Smooth muscle cell (in vitro differentiated cells): ENCODE data around the gene CACNA1D. TPM values are rescaled to one million over a fixed set of nuclear protein-coding genes. Genes with fewer than 3 reads are reported as not detected.

Source experiments
- DNase-seq: peaks from one replicate; lab custom pipeline; 2025; ENCODE audit not compliant: unreplicated experiment; lab: John Stamatoyannopoulos, UW
- H2AFZ ChIP-seq: fragments of 200-600 bp; sonication (generic); 2 replicates; pipeline ENCODE4 v1.6.0; 2016; ENCODE audit warnings: antibody characterized with exemption, low read depth, mild to moderate bottlenecking
- H3F3A ChIP-seq: fragments of 200-600 bp; sonication (generic); 2 replicates; pipeline ENCODE4 v1.6.0; 2017; ENCODE audit warnings: antibody characterized with exemption, low read depth
- H3K27ac ChIP-seq: fragments of 200-600 bp; sonication (generic); 2 replicates; pipeline ENCODE4 v1.5.1; 2016; ENCODE audit warnings: low read depth, mild to moderate bottlenecking
- H3K27me3 ChIP-seq: fragments of 200-600 bp; sonication (generic); 2 replicates; pipeline ENCODE4 v1.6.1; 2016; ENCODE audit warnings: low read depth, mild to moderate bottlenecking
- H3K36me3 ChIP-seq: fragments of 200-600 bp; sonication (generic); 2 replicates; pipeline ENCODE4 v1.5.1; 2016; ENCODE audit warnings: low read depth
- H3K4me1 ChIP-seq: fragments of 200-600 bp; sonication (generic); 2 replicates; pipeline ENCODE4 v1.5.1; 2016; ENCODE audit warnings: low read depth
- H3K4me2 ChIP-seq: fragments of 200-600 bp; sonication (generic); 2 replicates; pipeline ENCODE4 v1.6.0; 2016; ENCODE audit warnings: mild to moderate bottlenecking
- H3K4me3 ChIP-seq: fragments of 200-600 bp; sonication (generic); 2 replicates; pipeline ENCODE4 v1.5.1; 2016; ENCODE audit warnings: mild to moderate bottlenecking
- H3K79me2 ChIP-seq: fragments of 200-600 bp; sonication (generic); 2 replicates; pipeline ENCODE4 v1.6.0; 2016; ENCODE audit warnings: low read depth, mild to moderate bottlenecking
- H3K9ac ChIP-seq: fragments of 200-600 bp; sonication (generic); 2 replicates; pipeline ENCODE4 v1.6.0; 2016; ENCODE audit warnings: low read depth
- H3K9me3 ChIP-seq: fragments of 200-600 bp; sonication (generic); replicated peaks from 2 replicates; pipeline ENCODE4 v1.5.1; 2016; ENCODE audit warnings: low read depth
- H4K20me1 ChIP-seq: fragments of 200-600 bp; sonication (generic); 2 replicates; pipeline ENCODE4 v1.6.0; 2016; ENCODE audit warnings: low read depth
- WGBS: methylation state at CpG from one replicate; pipeline ENCODE4 v1.1.7; 2016; ENCODE audit warnings: low lambda C conversion rate; 5-methylcytosine and 5-hydroxymethylcytosine counted together
- polyA plus RNA-seq: library from polyadenylated mRNA; unstranded; fragments of >200 nt; fragmentation: Nextera tagmentation; extraction: Ambion mirVana; gene quantifications from 2 replicates; pipeline ENCODE4 v1.2.1, GENCODE V29; 2016
- total RNA-seq: library from RNA; depleted of rRNA; stranded (reverse); fragments of >200 nt; gene quantifications from 2 replicates; pipeline ENCODE4 v1.2.3, GENCODE V29; 2014
- TF ChIP-seq, protein P1 (sequence below): fragments of 200-600 bp; sonication (generic); IDR thresholded peaks from 2 replicates; pipeline ENCODE4 v1.5.1; 2017; ENCODE audit warnings: borderline replicate concordance, mild to moderate bottlenecking, antibody characterized with exemption; ENCODE audit not compliant: insufficient read depth, poor library complexity, severe bottlenecking

The CACNA1D gene
- total and polyA plus RNA-seq, 2 experiments from 2014 or later, result 0.63 to 1.4 TPM

DNA sequence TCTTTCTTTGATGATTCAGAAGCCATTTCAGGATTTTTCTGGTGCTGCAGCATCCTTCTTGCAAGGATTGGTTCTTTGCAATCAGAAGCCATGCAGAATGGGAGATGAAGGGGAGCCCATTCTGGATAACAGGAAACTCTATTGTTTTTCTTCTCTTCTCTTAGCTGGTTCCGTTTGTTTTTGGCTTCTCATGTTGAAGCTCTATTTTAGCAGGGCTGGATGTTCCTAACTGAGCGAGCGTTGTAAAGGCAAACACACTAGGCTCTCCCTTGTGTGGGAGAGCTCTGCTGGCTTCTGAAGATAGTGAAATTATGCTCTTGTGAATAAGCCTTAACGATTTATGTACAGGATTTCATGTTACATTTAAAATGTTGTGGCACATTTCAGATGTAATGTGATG is 8.3 kb downstream of the CACNA1D start:
- Histone ChIP-seq H3K27me3 (no peaks in the 10 kb centered on the region), H2AFZ (no peak overlapping the region), H3K4me2 (no peak overlapping the region), H3K9me3 (no peaks in the 10 kb centered on the region), H3K79me2 (no peaks in the 10 kb centered on the region), H3K36me3 (no peaks in the 10 kb centered on the region), H4K20me1 (no peaks in the 10 kb centered on the region), H3K4me1 (no peaks in the 10 kb centered on the region), H3K27ac (no peak overlapping the region), H3K9ac (no peak overlapping the region), H3F3A (peaks cover 7% of the 10 kb centered on the region), H3K4me3 (no peak overlapping the region)
- DNase-seq, result no peak
- TF ChIP-seq, protein P1, sequence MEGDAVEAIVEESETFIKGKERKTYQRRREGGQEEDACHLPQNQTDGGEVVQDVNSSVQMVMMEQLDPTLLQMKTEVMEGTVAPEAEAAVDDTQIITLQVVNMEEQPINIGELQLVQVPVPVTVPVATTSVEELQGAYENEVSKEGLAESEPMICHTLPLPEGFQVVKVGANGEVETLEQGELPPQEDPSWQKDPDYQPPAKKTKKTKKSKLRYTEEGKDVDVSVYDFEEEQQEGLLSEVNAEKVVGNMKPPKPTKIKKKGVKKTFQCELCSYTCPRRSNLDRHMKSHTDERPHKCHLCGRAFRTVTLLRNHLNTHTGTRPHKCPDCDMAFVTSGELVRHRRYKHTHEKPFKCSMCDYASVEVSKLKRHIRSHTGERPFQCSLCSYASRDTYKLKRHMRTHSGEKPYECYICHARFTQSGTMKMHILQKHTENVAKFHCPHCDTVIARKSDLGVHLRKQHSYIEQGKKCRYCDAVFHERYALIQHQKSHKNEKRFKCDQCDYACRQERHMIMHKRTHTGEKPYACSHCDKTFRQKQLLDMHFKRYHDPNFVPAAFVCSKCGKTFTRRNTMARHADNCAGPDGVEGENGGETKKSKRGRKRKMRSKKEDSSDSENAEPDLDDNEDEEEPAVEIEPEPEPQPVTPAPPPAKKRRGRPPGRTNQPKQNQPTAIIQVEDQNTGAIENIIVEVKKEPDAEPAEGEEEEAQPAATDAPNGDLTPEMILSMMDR, result no peak
- 79% methylated on average over 4 of the region's 4 CpGs for WGBS

DNA sequence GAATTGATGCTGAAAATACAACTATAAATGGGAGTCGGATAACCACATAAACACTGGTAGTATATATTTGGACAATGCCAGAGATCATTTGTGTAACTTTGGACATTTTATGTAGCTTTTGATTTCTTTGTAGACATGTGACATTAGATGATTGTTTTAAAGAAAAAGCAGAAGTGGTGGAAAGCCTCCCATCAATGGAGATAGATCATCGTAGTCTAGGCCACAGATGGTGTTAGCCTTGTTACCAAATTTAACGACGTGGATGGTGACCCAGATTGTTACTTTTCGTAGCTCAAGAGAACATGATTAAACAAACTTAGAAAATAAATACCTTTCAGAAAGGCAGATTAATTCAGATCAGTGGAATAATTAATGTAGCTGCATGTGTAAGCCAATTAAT is 8.8 kb downstream of the CACNA1D start:
- Histone ChIP-seq H3K36me3 (no peaks in the 10 kb centered on the region), H3K4me1 (no peaks in the 10 kb centered on the region), H3F3A (peaks cover 3% of the 10 kb centered on the region), H3K4me2 (no peak overlapping the region), H3K9me3 (no peaks in the 10 kb centered on the region), H3K27me3 (no peaks in the 10 kb centered on the region), H4K20me1 (no peaks in the 10 kb centered on the region), H3K9ac (no peak overlapping the region), H3K27ac (no peak overlapping the region), H3K4me3 (no peak overlapping the region), H2AFZ (no peak overlapping the region), H3K79me2 (no peaks in the 10 kb centered on the region)
- TF ChIP-seq, protein P1, result no peak
- WGBS, result 89% methylated on average over 5 of the region's 5 CpGs
- no peak for DNase-seq

DNA sequence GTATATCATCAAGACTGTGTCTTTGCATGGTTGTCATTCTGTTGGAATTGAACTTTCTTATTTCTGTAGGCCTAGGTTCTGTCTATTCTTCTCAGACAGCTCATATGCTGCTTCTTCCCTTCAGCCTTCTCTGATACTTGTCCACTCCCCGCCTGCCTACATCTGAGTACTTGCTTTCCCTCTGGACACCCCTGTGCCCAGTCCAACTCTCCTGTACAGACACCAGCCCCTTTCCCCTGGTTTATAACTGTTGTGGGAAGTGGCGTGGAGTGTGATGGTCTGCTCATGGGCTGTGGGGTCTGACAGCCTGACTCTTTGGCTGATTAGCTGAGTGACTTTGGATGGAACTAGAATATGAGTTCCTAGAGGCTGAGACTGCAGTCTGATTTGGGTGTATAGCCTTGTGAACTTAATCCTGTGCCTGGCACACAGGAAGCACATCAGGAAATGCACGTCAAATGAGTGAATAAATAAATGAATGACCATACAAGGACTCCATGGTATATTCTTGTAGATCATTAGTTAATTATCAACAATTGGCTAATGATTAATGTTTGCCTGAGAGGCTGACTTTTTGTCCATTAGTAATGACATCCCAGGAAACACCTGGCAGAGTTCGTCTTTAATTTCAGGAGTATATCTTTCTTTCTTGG is 11.8 kb downstream of the CACNA1D start:
- no peak overlapping the region for H2AFZ ChIP-seq
- H3F3A ChIP-seq, result no peaks in the 10 kb centered on the region
- 91% methylated on average over 4 of the region's 4 CpGs for WGBS
- TF ChIP-seq, protein P1, result no peak
- no peaks in the 10 kb centered on the region for H3K27me3 ChIP-seq
- no peaks in the 10 kb centered on the region for H3K4me1 ChIP-seq
- no peak overlapping the region for H3K27ac ChIP-seq
- no peak overlapping the region for H3K4me2 ChIP-seq
- H4K20me1 ChIP-seq, result no peaks in the 10 kb centered on the region
- no peak overlapping the region for H3K9ac ChIP-seq
- DNase-seq, result no peak
- no peaks in the 10 kb centered on the region for H3K36me3 ChIP-seq
- H3K4me3 ChIP-seq, result no peak overlapping the region
- no peaks in the 10 kb centered on the region for H3K9me3 ChIP-seq
- no peaks in the 10 kb centered on the region for H3K79me2 ChIP-seq

DNA sequence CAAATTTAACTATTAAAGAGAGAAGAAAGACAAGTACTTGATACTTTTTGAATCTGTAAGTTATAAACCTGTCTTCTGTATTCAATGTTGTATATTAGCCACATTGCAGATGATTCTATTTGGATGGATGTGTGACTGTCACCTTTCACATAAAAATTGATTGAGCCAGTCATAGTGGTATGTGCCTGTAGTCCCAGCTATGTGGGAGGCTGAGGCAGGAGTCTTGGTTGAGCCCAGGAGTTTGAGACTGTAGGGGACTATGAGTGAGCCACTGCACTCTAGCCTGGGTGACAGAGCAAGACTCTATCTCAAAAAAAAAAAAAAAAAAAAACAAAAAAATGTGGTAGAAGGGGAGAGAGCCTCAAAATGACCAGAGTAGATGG is 12.3 kb downstream of the CACNA1D start:
- Histone ChIP-seq H3K79me2 (no peaks in the 10 kb centered on the region), H3K27me3 (no peaks in the 10 kb centered on the region), H3K9me3 (no peaks in the 10 kb centered on the region), H3K9ac (no peak overlapping the region), H4K20me1 (no peaks in the 10 kb centered on the region), H2AFZ (no peak overlapping the region), H3K36me3 (no peaks in the 10 kb centered on the region), H3K4me3 (no peak overlapping the region), H3K4me1 (peaks cover 3% of the 10 kb centered on the region), H3K4me2 (no peak overlapping the region), H3K27ac (no peak overlapping the region), H3F3A (no peaks in the 10 kb centered on the region)
- no peak for DNase-seq
- TF ChIP-seq, protein P1, result no peak
